Measurements from ENCODE around the gene METTL9. TPM values are rescaled to one million over a fixed set of nuclear protein-coding genes. Genes with fewer than 3 reads are reported as not detected.
"Not testable (repeated sequence)": the region's sequence is repeated elsewhere in the genome, so short reads cannot be mapped to it uniquely, and the experiment has no call there.

METTL9 gene
- total RNA-seq, 2 donors from 2014 or later = 79.0 to 80.3 TPM

DNA sequence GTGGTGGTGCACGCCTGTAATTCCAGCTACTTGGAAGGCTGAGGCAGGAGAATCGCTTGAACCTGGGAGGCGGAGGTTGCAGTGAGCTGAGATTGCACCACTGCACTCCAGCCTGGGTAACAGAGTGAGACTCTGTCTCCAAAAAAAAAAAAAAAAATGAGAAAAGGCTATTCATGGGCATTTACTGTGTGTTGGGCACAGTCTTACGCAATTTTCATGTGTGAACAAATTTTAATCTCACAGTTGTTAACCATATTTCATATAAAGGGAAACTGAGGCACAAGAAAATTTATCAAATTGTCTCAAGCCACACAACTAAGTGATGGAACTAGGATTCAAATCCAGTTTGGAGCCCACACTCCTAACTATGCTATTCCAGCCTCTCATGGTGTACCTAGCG, 81.3 kb downstream of the METTL9 start:
- peaks cover 22% of the 10 kb centered on the region for H3K27me3 Mint-ChIP-seq
- not testable (repeated sequence) for H3K9me3 ChIP-seq (ENCODE audit: control insufficient read depth, low read length, poor library complexity, severe bottlenecking); H3K4me3 Mint-ChIP-seq; H3K4me1 Mint-ChIP-seq; ATAC-seq; DNase-seq; H3K27ac Mint-ChIP-seq; H3K36me3 Mint-ChIP-seq (ENCODE audit: low read depth)

DNA sequence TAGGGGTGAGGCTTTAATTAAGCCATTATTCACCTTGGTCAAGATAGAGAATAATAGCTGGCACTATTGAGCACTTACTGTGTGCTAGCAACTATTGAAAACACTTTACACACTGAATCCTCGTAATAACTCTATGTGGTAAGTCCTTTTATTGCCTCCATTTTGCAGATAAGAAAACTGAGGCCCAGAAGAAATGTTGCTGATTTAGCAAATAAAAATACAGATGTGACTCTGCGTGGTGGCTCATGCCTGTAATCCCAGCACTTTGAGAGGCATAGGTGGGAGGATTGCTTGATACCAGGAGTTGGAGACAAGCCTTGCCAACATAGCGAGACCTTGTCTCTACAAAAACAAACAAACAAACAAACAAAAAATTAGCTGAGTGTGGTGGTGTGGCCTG, 83.8 kb downstream of the METTL9 start:
- H3K9me3 ChIP-seq (ENCODE audit: control insufficient read depth, low read length, poor library complexity, severe bottlenecking) = no peaks in the 10 kb centered on the region
- H3K36me3 Mint-ChIP-seq (ENCODE audit: low read depth) = peaks cover 2% of the 10 kb centered on the region
- no peak overlapping the region for H3K4me3 Mint-ChIP-seq
- peaks cover 22% of the 10 kb centered on the region for H3K27me3 Mint-ChIP-seq
- ATAC-seq (no peak), DNase-seq (no peak)
- no peak overlapping the region for H3K27ac Mint-ChIP-seq
- H3K4me1 Mint-ChIP-seq = no peaks in the 10 kb centered on the region

DNA sequence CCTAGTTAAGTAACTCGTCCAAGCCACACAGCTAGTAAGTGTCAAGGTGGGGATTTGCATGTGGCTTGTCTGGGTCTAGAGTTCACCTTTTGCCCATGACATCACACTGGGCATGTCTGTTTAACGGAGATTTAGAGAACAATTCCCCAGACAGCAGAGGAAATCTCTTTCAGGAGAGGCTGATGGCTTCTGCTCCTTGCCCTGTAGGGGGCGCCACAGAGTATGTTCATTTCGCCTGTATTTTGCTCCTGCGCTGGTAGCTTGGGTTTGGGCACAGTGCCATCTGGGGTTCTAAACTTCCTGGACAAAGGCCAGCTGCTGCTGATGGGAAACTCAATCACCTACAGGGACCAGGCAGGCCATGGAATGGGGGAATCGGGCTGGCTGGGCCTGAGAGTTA, 84.8 kb downstream of the METTL9 start:
- no peak for ATAC-seq
- no peaks in the 10 kb centered on the region for H3K9me3 ChIP-seq (ENCODE audit: control insufficient read depth, low read length, poor library complexity, severe bottlenecking)
- no peaks in the 10 kb centered on the region for H3K36me3 Mint-ChIP-seq (ENCODE audit: low read depth)
- no peaks in the 10 kb centered on the region for H3K4me1 Mint-ChIP-seq
- no peak overlapping the region for H3K27ac Mint-ChIP-seq
- peak in 2 of 3 donors; percentile 15 to 30 for DNase-seq
- no peak overlapping the region for H3K4me3 Mint-ChIP-seq
- H3K27me3 Mint-ChIP-seq = peaks cover 16% of the 10 kb centered on the region

DNA sequence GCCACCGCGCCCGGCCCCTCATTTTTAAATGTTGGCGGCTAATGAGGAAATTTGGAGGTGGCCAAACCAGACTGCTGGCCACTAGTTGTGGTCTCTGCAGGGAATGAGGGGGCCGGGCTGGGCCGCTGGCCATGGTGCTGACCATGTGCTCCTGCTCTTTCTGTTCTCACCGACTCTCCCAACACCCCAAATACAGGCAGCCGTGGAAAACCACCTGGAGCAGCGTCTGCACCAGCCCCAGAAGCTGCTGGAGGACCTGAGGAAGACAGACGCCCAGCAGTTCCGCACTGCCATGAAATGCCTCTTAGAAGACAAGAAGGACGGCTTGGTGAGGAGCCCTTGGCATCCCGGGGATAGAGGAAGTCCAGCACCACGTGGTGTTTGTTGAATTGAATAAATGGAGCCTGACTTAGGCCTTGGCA, 85.7 kb downstream of the METTL9 start:
- no peaks in the 10 kb centered on the region for H3K36me3 Mint-ChIP-seq (ENCODE audit: low read depth)
- H3K27me3 Mint-ChIP-seq = peaks cover 15% of the 10 kb centered on the region
- no peak for DNase-seq
- H3K9me3 ChIP-seq (ENCODE audit: control insufficient read depth, low read length, poor library complexity, severe bottlenecking) = no peaks in the 10 kb centered on the region
- ATAC-seq = no peak
- H3K27ac Mint-ChIP-seq = no peak overlapping the region
- no peaks in the 10 kb centered on the region for H3K4me1 Mint-ChIP-seq
- H3K4me3 Mint-ChIP-seq = no peak overlapping the region

DNA sequence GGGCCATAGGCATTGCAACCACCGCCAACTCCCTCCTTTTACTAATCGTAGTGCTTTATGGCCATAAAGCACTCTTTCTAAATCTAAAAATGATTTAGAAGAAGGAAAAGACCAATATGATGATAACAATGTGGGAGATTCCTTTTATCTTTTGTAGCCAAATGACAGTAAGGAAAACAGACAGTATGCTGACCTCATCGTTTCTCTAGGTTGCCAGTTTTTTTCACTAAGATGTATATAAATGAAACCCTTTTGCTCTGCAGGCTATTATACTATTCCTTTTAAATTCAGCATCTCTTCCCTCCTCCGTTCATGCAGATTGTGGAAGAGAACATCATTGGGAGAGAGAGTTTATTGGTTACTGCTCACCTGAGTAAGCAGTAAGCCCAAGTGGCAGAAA, 89.7 kb downstream of the METTL9 start:
- Mint-ChIP-seq H3K27me3 (peaks cover 6% of the 10 kb centered on the region), H3K36me3 (ENCODE audit: low read depth) (no peaks in the 10 kb centered on the region), H3K27ac (no peak overlapping the region), H3K4me3 (no peak overlapping the region), H3K4me1 (no peaks in the 10 kb centered on the region)
- DNase-seq (no peak), ATAC-seq (no peak)
- H3K9me3 ChIP-seq (ENCODE audit: control insufficient read depth, low read length, poor library complexity, severe bottlenecking) = no peaks in the 10 kb centered on the region

DNA sequence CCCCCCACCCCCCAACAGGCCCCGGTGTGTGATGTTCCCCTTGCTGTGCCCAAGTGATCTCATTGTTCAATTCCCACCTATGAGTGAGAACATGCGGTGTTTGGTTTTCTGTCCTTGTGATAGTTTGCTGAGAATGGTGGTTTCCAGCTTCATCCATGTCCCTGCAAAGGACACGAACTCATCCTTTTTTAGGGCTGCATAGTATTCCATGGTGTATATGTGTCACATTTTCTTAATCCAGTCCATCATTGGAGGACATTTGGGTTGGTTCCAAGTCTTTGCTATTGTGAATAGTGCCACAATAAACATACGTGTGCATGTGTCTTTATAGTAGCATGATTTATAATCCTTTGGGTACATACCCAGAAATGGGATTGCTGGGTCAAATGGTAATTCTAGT, 91.6 kb downstream of the METTL9 start:
- not testable (repeated sequence) for H3K9me3 ChIP-seq (ENCODE audit: control insufficient read depth, low read length, poor library complexity, severe bottlenecking); H3K27ac Mint-ChIP-seq; H3K27me3 Mint-ChIP-seq; H3K36me3 Mint-ChIP-seq (ENCODE audit: low read depth); DNase-seq; H3K4me1 Mint-ChIP-seq; H3K4me3 Mint-ChIP-seq; ATAC-seq

DNA sequence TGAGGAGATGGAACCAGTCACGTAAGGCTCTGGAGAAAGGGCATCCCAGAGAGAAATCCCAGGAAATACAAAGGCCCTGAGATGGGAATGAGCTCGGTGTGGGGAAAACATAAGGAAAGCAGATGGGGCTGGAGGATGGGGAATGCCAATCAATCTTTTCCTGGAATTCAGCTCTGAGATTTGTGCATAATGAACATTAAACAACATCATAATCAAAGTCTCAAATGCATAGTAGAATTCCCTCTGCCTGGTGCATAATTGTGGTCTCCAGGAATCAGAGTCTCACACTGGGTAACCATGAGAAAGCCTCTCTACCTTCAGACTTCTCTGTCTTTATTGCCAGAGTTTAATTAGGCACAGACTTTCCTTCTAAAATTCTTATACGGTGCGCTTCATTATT, 95.2 kb downstream of the METTL9 start:
- no peak overlapping the region for H3K27ac Mint-ChIP-seq
- no peaks in the 10 kb centered on the region for H3K9me3 ChIP-seq (ENCODE audit: control insufficient read depth, low read length, poor library complexity, severe bottlenecking)
- H3K36me3 Mint-ChIP-seq (ENCODE audit: low read depth) = no peaks in the 10 kb centered on the region
- no peaks in the 10 kb centered on the region for H3K4me1 Mint-ChIP-seq
- no peak for DNase-seq
- no peak for ATAC-seq
- H3K4me3 Mint-ChIP-seq = no peak overlapping the region
- H3K27me3 Mint-ChIP-seq = peaks cover 6% of the 10 kb centered on the region

DNA sequence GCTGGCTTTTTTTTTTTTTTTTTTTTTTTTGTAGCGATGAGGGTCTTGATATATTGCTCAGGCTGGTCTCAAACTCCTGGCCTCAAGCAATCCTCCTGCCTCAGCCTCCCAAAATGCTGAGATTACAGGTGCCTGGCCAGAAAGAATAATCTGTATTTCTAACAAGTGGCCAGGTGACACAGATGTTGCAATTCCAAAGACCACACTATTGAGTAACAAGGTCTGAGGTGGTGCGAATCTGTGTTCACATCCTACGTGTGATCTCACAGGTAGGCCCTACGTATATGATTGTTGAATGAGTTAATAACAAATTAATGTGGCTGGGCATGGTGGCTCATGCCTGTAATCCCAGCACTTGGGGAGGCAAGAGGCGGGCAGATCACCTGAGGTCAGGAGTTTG, 97.7 kb downstream of the METTL9 start:
- no peaks in the 10 kb centered on the region for H3K9me3 ChIP-seq (ENCODE audit: control insufficient read depth, low read length, poor library complexity, severe bottlenecking)
- ATAC-seq (no peak), DNase-seq (no peak)
- H3K27me3 Mint-ChIP-seq = peaks cover 5% of the 10 kb centered on the region
- no peak overlapping the region for H3K4me3 Mint-ChIP-seq
- no peaks in the 10 kb centered on the region for H3K4me1 Mint-ChIP-seq
- no peaks in the 10 kb centered on the region for H3K36me3 Mint-ChIP-seq (ENCODE audit: low read depth)
- H3K27ac Mint-ChIP-seq = no peak overlapping the region

DNA sequence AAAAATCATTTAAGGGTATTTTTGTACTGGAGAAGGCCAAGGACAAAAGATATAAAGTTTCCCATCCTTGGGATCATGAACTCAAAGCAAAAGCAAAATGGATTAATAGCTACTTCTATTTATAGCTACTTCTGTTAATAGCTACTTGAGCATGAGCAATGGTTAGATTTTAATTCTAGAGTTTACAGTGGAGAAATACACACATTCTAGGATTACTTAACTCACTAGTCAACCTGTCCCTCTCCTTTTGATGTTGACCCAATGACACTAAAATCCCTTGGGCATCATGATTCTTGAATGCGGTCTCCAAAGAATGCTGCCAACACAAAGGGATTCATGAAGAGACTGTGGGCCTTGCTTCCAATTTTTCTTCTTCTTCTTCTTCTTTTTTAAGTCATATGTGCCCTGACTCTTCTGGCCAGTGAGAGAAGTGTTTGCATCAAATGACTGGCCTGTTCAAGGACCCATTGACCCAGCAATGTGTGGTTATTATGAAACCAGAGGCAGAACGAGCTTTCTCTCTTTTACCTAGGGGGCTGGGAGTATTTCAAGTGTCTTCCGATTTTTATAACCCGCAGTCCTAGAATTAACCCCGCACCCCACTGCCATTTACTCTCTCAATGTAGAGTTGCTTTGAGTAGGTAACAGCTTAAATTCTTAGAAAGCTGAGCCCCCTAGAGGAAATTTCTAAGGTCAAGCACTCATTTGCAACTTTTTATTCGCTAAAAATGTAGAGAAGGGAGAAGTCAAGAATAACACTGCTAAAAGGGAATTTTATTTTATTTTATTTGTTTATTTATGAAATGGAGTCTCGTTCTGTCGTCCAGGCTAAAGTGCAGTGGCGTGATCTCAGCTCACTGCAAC, 99.0 kb downstream of the METTL9 start:
- no peak overlapping the region for H3K4me3 Mint-ChIP-seq
- ATAC-seq = no peak
- H3K9me3 ChIP-seq (ENCODE audit: control insufficient read depth, low read length, poor library complexity, severe bottlenecking) = no peaks in the 10 kb centered on the region
- no peak overlapping the region for H3K27ac Mint-ChIP-seq
- H3K4me1 Mint-ChIP-seq = no peaks in the 10 kb centered on the region
- H3K27me3 Mint-ChIP-seq = peaks cover 3% of the 10 kb centered on the region
- DNase-seq = no peak
- H3K36me3 Mint-ChIP-seq (ENCODE audit: low read depth) = no peaks in the 10 kb centered on the region

DNA sequence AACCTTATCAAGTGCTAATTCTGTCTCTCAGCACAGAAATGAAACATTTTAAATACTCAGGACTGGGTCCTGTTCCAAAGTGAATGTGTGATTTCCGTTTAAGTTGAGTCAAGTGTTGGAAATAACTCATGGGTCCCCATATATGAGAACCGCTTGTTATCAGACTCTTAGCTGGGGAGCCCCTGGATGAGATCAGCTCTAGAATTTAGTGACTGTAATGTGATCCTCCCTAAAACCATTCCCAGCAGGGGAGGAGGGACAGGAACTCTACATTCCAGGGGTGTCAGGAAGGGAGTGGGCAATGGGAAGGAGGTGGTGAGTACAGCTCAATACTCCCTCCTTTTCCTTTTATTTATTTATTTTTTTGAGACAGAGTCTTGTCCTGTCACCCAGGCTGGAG, 101.9 kb downstream of the METTL9 start:
- no peak overlapping the region for H3K4me3 Mint-ChIP-seq
- no peaks in the 10 kb centered on the region for H3K9me3 ChIP-seq (ENCODE audit: control insufficient read depth, low read length, poor library complexity, severe bottlenecking)
- no peak for DNase-seq
- H3K4me1 Mint-ChIP-seq = peaks cover 4% of the 10 kb centered on the region
- peaks cover 6% of the 10 kb centered on the region for H3K27me3 Mint-ChIP-seq
- ATAC-seq = no peak
- H3K36me3 Mint-ChIP-seq (ENCODE audit: low read depth) = no peaks in the 10 kb centered on the region
- H3K27ac Mint-ChIP-seq = no peak overlapping the region

DNA sequence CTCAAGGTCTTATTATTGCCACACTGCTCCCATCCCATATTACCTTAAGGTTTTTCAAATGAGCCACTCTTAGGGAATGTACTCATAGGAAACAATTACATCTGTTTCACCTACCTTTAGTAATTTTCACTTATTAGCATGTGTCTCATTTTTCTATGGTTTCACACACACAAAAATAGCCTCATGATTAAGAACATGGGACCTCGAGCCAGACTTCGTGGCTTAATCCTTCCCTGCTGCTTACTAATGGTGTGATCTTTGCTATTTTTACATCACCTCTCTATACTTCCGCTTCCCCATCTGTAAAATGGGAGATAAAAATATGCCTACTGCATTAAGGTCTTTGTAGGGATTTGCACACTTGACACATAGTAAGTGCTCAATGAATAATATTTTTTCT, 102.9 kb downstream of the METTL9 start:
- Mint-ChIP-seq H3K4me3 (no peak overlapping the region), H3K4me1 (peaks cover 4% of the 10 kb centered on the region), H3K27me3 (peaks cover 6% of the 10 kb centered on the region), H3K27ac (no peak overlapping the region), H3K36me3 (ENCODE audit: low read depth) (no peaks in the 10 kb centered on the region)
- no peak for ATAC-seq
- no peak for DNase-seq
- H3K9me3 ChIP-seq (ENCODE audit: control insufficient read depth, low read length, poor library complexity, severe bottlenecking) = no peaks in the 10 kb centered on the region

DNA sequence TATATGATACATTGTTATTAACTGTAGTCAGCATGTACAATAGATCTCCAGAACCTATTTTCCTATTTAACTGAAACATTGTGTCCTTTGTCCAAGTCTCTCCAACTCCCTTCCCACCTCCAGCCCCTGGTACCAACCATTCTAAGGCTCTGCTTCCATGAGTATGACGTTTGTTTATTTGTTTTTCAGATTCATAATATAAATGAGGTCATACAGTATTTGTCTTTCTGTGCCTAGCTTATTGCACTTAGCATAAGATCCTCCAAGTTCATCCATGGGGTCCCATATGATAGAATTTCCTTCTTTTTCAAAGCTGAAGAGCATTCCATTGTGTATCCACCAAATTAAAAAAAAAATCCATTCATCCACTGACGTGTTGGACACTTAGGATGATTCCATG, 103.8 kb downstream of the METTL9 start:
- Mint-ChIP-seq H3K27ac (no peak overlapping the region), H3K4me1 (peaks cover 4% of the 10 kb centered on the region), H3K4me3 (no peak overlapping the region), H3K27me3 (peaks cover 6% of the 10 kb centered on the region), H3K36me3 (ENCODE audit: low read depth) (no peaks in the 10 kb centered on the region)
- ATAC-seq (no peak), DNase-seq (no peak)
- no peaks in the 10 kb centered on the region for H3K9me3 ChIP-seq (ENCODE audit: control insufficient read depth, low read length, poor library complexity, severe bottlenecking)

DNA sequence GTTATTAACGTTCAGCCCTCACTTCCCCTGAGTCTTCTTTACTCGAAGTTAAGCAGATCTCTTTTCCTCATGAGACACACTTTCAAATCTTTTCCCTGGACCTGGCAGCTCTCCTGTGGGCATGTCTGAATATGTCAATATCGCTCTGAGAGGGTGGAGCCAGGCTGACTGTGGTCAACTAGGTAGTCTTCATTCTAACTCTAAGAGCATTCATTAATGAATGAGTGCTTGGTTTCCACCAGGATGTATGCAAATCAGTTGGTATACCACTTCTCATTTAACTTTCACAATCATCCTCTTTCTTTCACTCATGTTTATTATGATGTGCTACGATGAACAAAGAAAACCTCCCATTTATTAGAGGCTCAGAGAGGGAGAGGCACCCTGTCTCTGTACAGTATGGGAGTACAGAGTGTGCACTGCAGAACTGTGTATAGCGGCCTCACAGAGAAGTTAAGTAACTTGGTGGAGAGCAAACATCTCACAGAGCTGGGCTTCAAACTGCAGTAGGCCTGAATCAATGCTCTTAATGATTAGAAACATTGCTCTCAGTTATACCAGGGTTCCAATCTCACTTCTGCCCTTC, 104.3 kb downstream of the METTL9 start:
- no peak for ATAC-seq
- Mint-ChIP-seq H3K27ac (no peak overlapping the region), H3K27me3 (peaks cover 6% of the 10 kb centered on the region), H3K4me3 (no peak overlapping the region), H3K4me1 (peaks cover 4% of the 10 kb centered on the region), H3K36me3 (ENCODE audit: low read depth) (no peaks in the 10 kb centered on the region)
- no peaks in the 10 kb centered on the region for H3K9me3 ChIP-seq (ENCODE audit: control insufficient read depth, low read length, poor library complexity, severe bottlenecking)
- DNase-seq = no peak

DNA sequence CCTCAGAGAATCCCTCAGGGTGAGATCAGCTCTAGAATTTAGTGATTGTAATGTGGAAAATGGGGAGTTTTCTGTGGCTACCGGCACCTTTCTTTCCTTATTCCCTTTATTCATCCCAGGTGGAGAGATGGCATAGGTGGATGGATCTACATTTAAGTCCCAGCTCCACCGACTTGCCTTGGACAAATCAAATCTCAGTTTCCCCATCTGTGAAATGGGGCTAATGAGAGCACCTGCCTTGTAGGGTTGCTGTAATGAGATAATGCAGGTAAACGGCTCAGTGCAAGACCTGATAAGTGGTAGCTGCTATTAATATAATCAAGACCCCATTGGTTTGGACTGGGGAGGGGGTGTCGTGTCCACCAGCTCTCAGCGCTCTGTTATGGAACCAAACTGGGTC, 104.9 kb downstream of the METTL9 start:
- Mint-ChIP-seq H3K4me3 (no peak overlapping the region), H3K27ac (no peak overlapping the region), H3K4me1 (peaks cover 4% of the 10 kb centered on the region), H3K27me3 (peaks cover 6% of the 10 kb centered on the region), H3K36me3 (ENCODE audit: low read depth) (no peaks in the 10 kb centered on the region)
- H3K9me3 ChIP-seq (ENCODE audit: control insufficient read depth, low read length, poor library complexity, severe bottlenecking) = no peaks in the 10 kb centered on the region
- DNase-seq (no peak), ATAC-seq (no peak)
